H9 (cell line): ENCODE measurements around the gene CHRNA10. TPM values are rescaled to one million over a fixed set of nuclear protein-coding genes. Genes with fewer than 3 reads are reported as not detected.
A peak's percentile ranks its signal among the peaks of the same experiment; 100 is the strongest.

Experiments used
- DNase-seq: peaks from one replicate; pipeline ENCODE4 v3.0.0-alpha.2; 2017
- H2AFZ ChIP-seq: one replicate; pipeline ENCODE4 v1.6.1; 2013; ENCODE audit warnings: mild to moderate bottlenecking, low read length, control low read depth, moderate library complexity
- H2AK5ac ChIP-seq: 2 replicates; pipeline ENCODE4 v1.6.1; 2013; ENCODE audit warnings: low read length, control low read depth, mixed read lengths; ENCODE audit not compliant: insufficient read length
- H2BK120ac ChIP-seq: one replicate; pipeline ENCODE4 v1.6.1; 2013; ENCODE audit warnings: low read depth, mild to moderate bottlenecking, low read length, control low read depth, inconsistent platforms; ENCODE audit not compliant: poor library complexity, severe bottlenecking
- H2BK12ac ChIP-seq: 2 replicates; pipeline ENCODE4 v1.6.1; 2013; ENCODE audit warnings: low read length, control low read depth, mixed read lengths, low read depth; ENCODE audit not compliant: insufficient read length
- H2BK15ac ChIP-seq: 2 replicates; pipeline ENCODE4 v1.6.1; 2013; ENCODE audit warnings: low read depth, low read length, control low read depth
- H2BK20ac ChIP-seq: one replicate; pipeline ENCODE4 v1.6.1; 2013; ENCODE audit warnings: low read depth, mild to moderate bottlenecking, low read length, control low read depth, inconsistent platforms; ENCODE audit not compliant: poor library complexity, severe bottlenecking
- H2BK5ac ChIP-seq: 2 replicates; pipeline ENCODE4 v1.6.1; 2013; ENCODE audit warnings: low read length, control low read depth, mixed read lengths; ENCODE audit not compliant: insufficient read length
- H3K14ac ChIP-seq: 2 replicates; pipeline ENCODE4 v1.6.1; 2013; ENCODE audit warnings: low read length, control low read depth; ENCODE audit not compliant: insufficient read depth
- H3K18ac ChIP-seq: 2 replicates; pipeline ENCODE4 v1.6.1; 2013; ENCODE audit warnings: low read depth, mild to moderate bottlenecking, mixed read lengths, low read length, control low read depth; ENCODE audit not compliant: insufficient read length
- H3K23ac ChIP-seq: 2 replicates; pipeline ENCODE4 v1.6.1; 2013; ENCODE audit warnings: low read length, control low read depth, mixed read lengths, low read depth; ENCODE audit not compliant: insufficient read length
- H3K23me2 ChIP-seq: 2 replicates; pipeline ENCODE4 v1.6.1; 2013; ENCODE audit warnings: low read depth, mild to moderate bottlenecking, mixed read lengths, low read length, control low read depth; ENCODE audit not compliant: insufficient read length, poor library complexity, severe bottlenecking
- H3K27ac ChIP-seq: 2 replicates; pipeline ENCODE4 v1.5.1; 2013; ENCODE audit warnings: low read length, control low read depth, mixed read lengths, low read depth; ENCODE audit not compliant: insufficient read length
- H3K27me3 ChIP-seq: 2 replicates; pipeline ENCODE4 v1.6.1; 2013; ENCODE audit warnings: low read length, control low read depth, inconsistent platforms; ENCODE audit not compliant: insufficient read depth
- H3K4ac ChIP-seq: 2 replicates; pipeline ENCODE4 v1.6.1; 2013; ENCODE audit warnings: low read depth, mild to moderate bottlenecking, control low read depth, inconsistent platforms, low read length, moderate library complexity
- H3K4me1 ChIP-seq: 2 replicates; pipeline ENCODE4 v1.6.1; 2013; ENCODE audit warnings: low read length, control low read depth, inconsistent platforms; ENCODE audit not compliant: insufficient read depth
- H3K4me2 ChIP-seq: 2 replicates; pipeline ENCODE4 v1.6.1; 2013; ENCODE audit warnings: low read length, control low read depth, mixed read lengths; ENCODE audit not compliant: insufficient read length, insufficient read depth
- H3K56ac ChIP-seq: 2 replicates; pipeline ENCODE4 v1.6.1; 2013; ENCODE audit warnings: low read depth, mild to moderate bottlenecking, mixed read lengths, low read length, control low read depth; ENCODE audit not compliant: insufficient read length
- H3K79me1 ChIP-seq: 2 replicates; pipeline ENCODE4 v1.6.1; 2013; ENCODE audit warnings: low read depth, mild to moderate bottlenecking, moderate library complexity, low read length, control low read depth, inconsistent platforms; ENCODE audit not compliant: insufficient read depth, poor library complexity, severe bottlenecking
- H3K79me2 ChIP-seq: 2 replicates; pipeline ENCODE4 v1.6.1; 2013; ENCODE audit warnings: low read length, control low read depth, inconsistent platforms; ENCODE audit not compliant: insufficient read depth
- H3K9ac ChIP-seq: 2 replicates; pipeline ENCODE4 v1.6.1; 2013; ENCODE audit warnings: low read length, control low read depth, mixed read lengths; ENCODE audit not compliant: insufficient read length; ENCODE audit errors: extremely low read depth
- H3K9me3 ChIP-seq: one replicate; pipeline ENCODE4 v1.6.1; 2013; ENCODE audit warnings: low read depth, low read length, inconsistent platforms; ENCODE audit not compliant: control insufficient read depth
- H3T11ph ChIP-seq: one replicate; pipeline ENCODE4 v1.6.1; 2013; ENCODE audit warnings: mild to moderate bottlenecking, low read length, control low read depth, inconsistent platforms
- H4K20me1 ChIP-seq: one replicate; pipeline ENCODE4 v1.6.1; 2013; ENCODE audit not compliant: control insufficient read depth, insufficient read length, insufficient read depth
- H4K5ac ChIP-seq: 2 replicates; pipeline ENCODE4 v1.6.1; 2013; ENCODE audit warnings: low read depth, mild to moderate bottlenecking, mixed read lengths, low read length, control low read depth; ENCODE audit not compliant: insufficient read length
- H4K8ac ChIP-seq: replicated peaks from 2 replicates; pipeline ENCODE4 v1.6.1; 2013; ENCODE audit warnings: low read length, control low read depth, mixed read lengths, low read depth; ENCODE audit not compliant: insufficient read length
- H4K91ac ChIP-seq: 2 replicates; pipeline ENCODE4 v1.6.1; 2013; ENCODE audit warnings: low read depth, mild to moderate bottlenecking, moderate library complexity, mixed read lengths, low read length, control low read depth; ENCODE audit not compliant: insufficient read length
- H3K27ac Mint-ChIP-seq, 3 experiments: 2 replicates in 2 of 3; 3 replicates in 1 of 3; pipeline ENCODE4 v1.8.0; 2020 to 2021; ENCODE audit warnings: mixed read lengths in 3 of 3, mild to moderate bottlenecking in 1 of 3, moderate library complexity in 1 of 3
- H3K27me3 Mint-ChIP-seq: 2 replicates; pipeline ENCODE4 v1.8.0; 2021; ENCODE audit warnings: low read depth, mild to moderate bottlenecking, moderate library complexity, mixed read lengths
- H3K36me3 Mint-ChIP-seq, 3 experiments: 2 replicates in 2 of 3; 3 replicates in 1 of 3; pipeline ENCODE4 v1.8.0; 2020 to 2021; ENCODE audit warnings: low read depth in 3 of 3, mixed read lengths in 3 of 3; ENCODE audit not compliant: insufficient read depth in 1 of 3
- H3K4me1 Mint-ChIP-seq, 2 experiments: 2 replicates each; pipeline ENCODE4 v1.8.0; 2020; ENCODE audit warnings: mixed read lengths in 2 of 2
- H3K4me3 Mint-ChIP-seq, 2 experiments: 2 replicates in 1 of 2; 3 replicates in 1 of 2; pipeline ENCODE4 v1.8.0; 2020 to 2021; ENCODE audit warnings: mild to moderate bottlenecking in 2 of 2, mixed read lengths in 2 of 2, moderate library complexity in 1 of 2
- H3K9me3 Mint-ChIP-seq, 2 experiments: 2 replicates in 1 of 2; 3 replicates in 1 of 2; pipeline ENCODE4 v1.8.0; 2020; ENCODE audit warnings: mild to moderate bottlenecking in 2 of 2, mixed read lengths in 2 of 2, moderate library complexity in 1 of 2
- CTCF ChIP-seq: fragments of 200-600 bp; sonication (generic); conservative IDR thresholded peaks from 3 replicates; pipeline ENCODE4 v1.8.0; 2021; ENCODE audit warnings: antibody characterized with exemption, mild to moderate bottlenecking
- WGBS: extraction: QIAGEN DNeasy Blood & Tissue Kit; methylation state at CpG from one replicate; pipeline ENCODE4 v1.1.7; 2013; ENCODE audit warnings: missing lambda C conversion rate, low lambda C conversion rate, mixed read lengths; ENCODE audit not compliant: insufficient read length; ENCODE audit errors: extremely low coverage; 5-methylcytosine and 5-hydroxymethylcytosine counted together
- total RNA-seq: library from RNA; stranded (reverse); gene quantifications from 2 replicates; pipeline ENCODE4 v1.2.1, GENCODE V29; 2021

Gene CHRNA10
- total RNA-seq, 1 experiment from 2014 or later = 2.4 TPM

- no peaks in the 10 kb centered on the region for H3K23me2 ChIP-seq
- no peak overlapping the region for H3K56ac ChIP-seq
- H3K4me1 ChIP-seq = no peaks in the 10 kb centered on the region
- no peaks in the 10 kb centered on the region for H3K27me3 ChIP-seq
- H3T11ph ChIP-seq = no peak overlapping the region
- no peak overlapping the region for H2BK15ac ChIP-seq
- H4K91ac ChIP-seq = no peak overlapping the region
- no CpG with 5 or more reads among the region's 8 CpGs for WGBS
- no peak overlapping the region for H2BK120ac ChIP-seq
- no peak overlapping the region for H2AFZ ChIP-seq
- Mint-ChIP-seq H3K27ac (peak overlapping the region in 1 of 3 experiments; percentile 78; a peak in 2 of 7 replicates), H3K27me3 (no peaks in the 10 kb centered on the region), H3K4me1 (peaks cover 17 to 18% of the 10 kb centered on the region in 2 experiments), H3K9me3 (no peaks in the 10 kb centered on the region), H3K4me3 (no peak overlapping the region), H3K36me3 (no peaks in the 10 kb centered on the region; a peak in 1 of 7 replicates)
- H3K14ac ChIP-seq = no peak overlapping the region
- no peak for TF ChIP-seq CTCF
- no peaks in the 10 kb centered on the region for H3K9me3 ChIP-seq
- H2BK12ac ChIP-seq = no peak overlapping the region
- H3K4ac ChIP-seq = no peak overlapping the region
- no peaks in the 10 kb centered on the region for H3K79me1 ChIP-seq
- DNase-seq = no peak
- H3K27ac ChIP-seq = no peak overlapping the region
- no peak overlapping the region for H4K8ac ChIP-seq
- H4K20me1 ChIP-seq = no peaks in the 10 kb centered on the region
- no peak overlapping the region for H3K9ac ChIP-seq
- no peak overlapping the region for H3K4me2 ChIP-seq
- no peaks in the 10 kb centered on the region for H3K79me2 ChIP-seq
- H2AK5ac ChIP-seq = no peak overlapping the region
- H4K5ac ChIP-seq = no peak overlapping the region
- H2BK20ac ChIP-seq = no peak overlapping the region
- no peak overlapping the region for H3K23ac ChIP-seq
- H3K18ac ChIP-seq = no peak overlapping the region
- no peak overlapping the region for H2BK5ac ChIP-seq
Measured at GRCh38 chr11:3617990-3618389, 53.2 kb downstream of the CHRNA10 start.
